Type B pancreatic cell (in vitro differentiated cells): ENCODE results near the gene PARD3B. TPM values are rescaled to one million over a fixed set of nuclear protein-coding genes. Genes with fewer than 3 reads are reported as not detected.

Source experiments
- DNase-seq: peaks from one replicate; pipeline ENCODE4 v3.0.0; 2021; ENCODE audit warnings: mixed read lengths; ENCODE audit not compliant: unreplicated experiment; ENCODE audit errors: extremely low spot score
- H3K27ac Mint-ChIP-seq: 2 replicates; pipeline ENCODE4 v1.8.0; 2021; ENCODE audit warnings: mild to moderate bottlenecking, mixed read lengths
- H3K27me3 Mint-ChIP-seq: 2 replicates; pipeline ENCODE4 v1.8.0; 2021; ENCODE audit warnings: mixed read lengths
- H3K36me3 Mint-ChIP-seq: 2 replicates; pipeline ENCODE4 v1.8.0; 2021; ENCODE audit warnings: mixed read lengths
- H3K4me1 Mint-ChIP-seq: one replicate; pipeline ENCODE4 v1.8.0; 2021; ENCODE audit warnings: mixed read lengths; ENCODE audit not compliant: unreplicated experiment
- H3K4me3 Mint-ChIP-seq: 2 replicates; pipeline ENCODE4 v1.8.0; 2021; ENCODE audit warnings: mild to moderate bottlenecking, mixed read lengths
- H3K9me3 Mint-ChIP-seq: 2 replicates; pipeline ENCODE4 v1.8.0; 2021; ENCODE audit warnings: mixed read lengths
- total RNA-seq: library from RNA; stranded (reverse); gene quantifications from 2 replicates; pipeline ENCODE4 v1.2.1, GENCODE V29; 2021; ENCODE audit warnings: low replicate concordance
- TF ChIP-seq, protein P1 (sequence below): fragments of 200-600 bp; sonication (generic); conservative IDR thresholded peaks from 2 replicates; pipeline ENCODE4 v1.5.0; 2021; ENCODE audit warnings: antibody characterized with exemption, mild to moderate bottlenecking

Gene PARD3B
- total RNA-seq, 1 donor from 2014 or later: 15.9 TPM

DNA sequence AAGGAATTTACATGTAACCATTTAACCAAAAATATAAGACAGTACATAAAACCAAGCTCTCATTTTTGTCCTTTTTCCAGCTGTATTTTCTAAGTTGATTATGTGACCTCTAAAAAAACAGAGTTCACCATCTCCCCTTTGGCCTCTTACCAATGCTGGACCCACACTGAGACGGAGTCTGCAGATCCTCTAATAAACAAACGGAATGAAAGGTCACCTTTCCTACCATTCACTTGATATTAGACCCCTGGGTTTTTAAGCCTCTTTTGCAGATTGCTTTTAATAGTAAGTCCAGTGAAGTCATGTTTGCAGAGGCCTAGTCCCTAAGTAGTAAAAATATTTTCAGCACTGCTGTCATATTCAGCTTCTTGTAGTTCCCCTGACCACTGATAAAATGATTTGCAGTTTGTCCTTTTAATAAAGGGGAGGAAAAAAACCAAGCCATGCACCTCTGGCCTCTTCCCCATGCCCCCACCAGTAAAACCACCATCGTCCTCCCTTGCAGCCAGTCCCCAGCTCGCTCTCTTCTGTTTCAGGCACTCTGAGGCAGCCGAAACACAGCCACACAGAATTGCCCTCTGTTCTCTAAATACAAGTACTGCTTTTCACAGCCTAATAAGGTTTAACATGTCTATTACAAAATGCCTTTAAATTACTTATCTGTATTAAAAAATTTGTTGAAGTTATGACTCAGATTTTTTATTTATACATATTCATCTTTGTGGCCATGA is 427.5 kb downstream of the PARD3B start:
- peaks cover 33% of the 10 kb centered on the region for H3K4me1 Mint-ChIP-seq
- no peak for DNase-seq
- peaks cover 3% of the 10 kb centered on the region for H3K9me3 Mint-ChIP-seq
- TF ChIP-seq, protein P1, sequence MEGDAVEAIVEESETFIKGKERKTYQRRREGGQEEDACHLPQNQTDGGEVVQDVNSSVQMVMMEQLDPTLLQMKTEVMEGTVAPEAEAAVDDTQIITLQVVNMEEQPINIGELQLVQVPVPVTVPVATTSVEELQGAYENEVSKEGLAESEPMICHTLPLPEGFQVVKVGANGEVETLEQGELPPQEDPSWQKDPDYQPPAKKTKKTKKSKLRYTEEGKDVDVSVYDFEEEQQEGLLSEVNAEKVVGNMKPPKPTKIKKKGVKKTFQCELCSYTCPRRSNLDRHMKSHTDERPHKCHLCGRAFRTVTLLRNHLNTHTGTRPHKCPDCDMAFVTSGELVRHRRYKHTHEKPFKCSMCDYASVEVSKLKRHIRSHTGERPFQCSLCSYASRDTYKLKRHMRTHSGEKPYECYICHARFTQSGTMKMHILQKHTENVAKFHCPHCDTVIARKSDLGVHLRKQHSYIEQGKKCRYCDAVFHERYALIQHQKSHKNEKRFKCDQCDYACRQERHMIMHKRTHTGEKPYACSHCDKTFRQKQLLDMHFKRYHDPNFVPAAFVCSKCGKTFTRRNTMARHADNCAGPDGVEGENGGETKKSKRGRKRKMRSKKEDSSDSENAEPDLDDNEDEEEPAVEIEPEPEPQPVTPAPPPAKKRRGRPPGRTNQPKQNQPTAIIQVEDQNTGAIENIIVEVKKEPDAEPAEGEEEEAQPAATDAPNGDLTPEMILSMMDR: no peak
- peak overlapping the region; percentile 48 for H3K4me3 Mint-ChIP-seq
- peak overlapping the region; percentile 57 for H3K27ac Mint-ChIP-seq
- peaks cover 4% of the 10 kb centered on the region for H3K36me3 Mint-ChIP-seq
- H3K27me3 Mint-ChIP-seq: no peaks in the 10 kb centered on the region

DNA sequence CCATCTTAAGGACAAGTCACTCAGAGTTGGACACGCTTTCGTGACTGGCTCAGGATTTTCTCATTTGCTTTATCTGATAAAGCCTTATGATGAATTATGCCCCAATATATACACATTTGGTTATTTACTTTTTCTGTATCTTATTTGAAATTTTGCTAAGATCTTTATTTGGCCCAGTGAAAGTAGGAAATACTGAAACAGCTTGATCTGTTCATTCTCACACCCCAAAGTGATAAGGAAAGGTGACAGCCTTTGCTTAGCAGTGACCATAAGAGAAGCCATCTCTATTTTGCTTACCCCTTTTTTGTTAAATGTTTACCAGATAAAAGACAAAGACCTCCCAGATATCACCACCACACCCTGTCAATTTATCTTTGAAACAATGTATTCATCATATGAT is 428.3 kb downstream of the PARD3B start:
- peaks cover 3% of the 10 kb centered on the region for H3K9me3 Mint-ChIP-seq
- TF ChIP-seq, protein P1: no peak
- no peaks in the 10 kb centered on the region for H3K27me3 Mint-ChIP-seq
- H3K4me1 Mint-ChIP-seq: peaks cover 33% of the 10 kb centered on the region
- H3K36me3 Mint-ChIP-seq: no peaks in the 10 kb centered on the region
- peak overlapping the region; percentile 6 for H3K4me3 Mint-ChIP-seq
- no peak overlapping the region for H3K27ac Mint-ChIP-seq
- DNase-seq: no peak

DNA sequence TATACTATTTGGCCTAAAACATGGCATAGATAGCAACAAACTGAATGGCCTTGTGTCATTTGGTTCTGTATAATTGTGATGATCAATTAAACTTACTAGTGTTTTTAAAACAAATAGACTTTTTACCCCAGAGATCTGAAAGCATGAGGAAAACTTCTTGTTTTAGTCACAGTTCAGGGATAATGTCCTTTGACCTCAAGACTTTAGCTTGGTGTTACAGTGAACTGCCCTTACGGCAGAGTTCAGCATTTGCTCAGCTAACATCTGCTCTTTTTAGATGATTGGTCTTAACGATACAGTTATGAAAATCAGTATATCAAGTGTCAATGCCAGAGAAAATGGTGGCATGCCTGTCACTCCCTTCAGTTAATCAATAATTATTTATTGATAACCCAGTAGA is 429.2 kb downstream of the PARD3B start:
- no peak for DNase-seq
- H3K27ac Mint-ChIP-seq: no peak overlapping the region
- peaks cover 3% of the 10 kb centered on the region for H3K9me3 Mint-ChIP-seq
- no peak overlapping the region for H3K4me3 Mint-ChIP-seq
- H3K4me1 Mint-ChIP-seq: peaks cover 33% of the 10 kb centered on the region
- H3K27me3 Mint-ChIP-seq: no peaks in the 10 kb centered on the region
- H3K36me3 Mint-ChIP-seq: no peaks in the 10 kb centered on the region
- TF ChIP-seq, protein P1: no peak

DNA sequence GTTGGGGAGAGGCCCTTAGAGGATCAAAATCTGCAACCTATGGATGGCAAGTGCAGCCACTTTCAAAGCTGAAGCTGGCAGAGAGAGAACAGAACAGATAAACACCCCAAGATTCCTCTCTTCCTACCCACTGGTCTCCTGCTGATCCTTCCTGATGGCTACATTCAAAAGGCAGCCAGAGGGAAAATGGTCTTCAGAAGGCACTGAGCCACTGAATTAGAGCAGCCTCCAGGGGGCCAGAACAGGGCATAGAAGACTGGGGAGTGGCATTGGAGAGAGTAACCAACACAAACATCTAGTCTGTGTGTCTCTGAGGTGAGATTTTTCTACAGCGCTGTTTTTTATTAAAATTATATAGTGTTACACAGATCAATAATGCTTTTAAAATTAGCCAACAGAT is 432.6 kb downstream of the PARD3B start:
- DNase-seq: no peak
- Mint-ChIP-seq H3K9me3 (peaks cover 4% of the 10 kb centered on the region), H3K4me3 (no peak overlapping the region), H3K27ac (no peak overlapping the region), H3K27me3 (no peaks in the 10 kb centered on the region), H3K4me1 (peaks cover 16% of the 10 kb centered on the region), H3K36me3 (peaks cover 3% of the 10 kb centered on the region)
- TF ChIP-seq, protein P1: peak; percentile 40

DNA sequence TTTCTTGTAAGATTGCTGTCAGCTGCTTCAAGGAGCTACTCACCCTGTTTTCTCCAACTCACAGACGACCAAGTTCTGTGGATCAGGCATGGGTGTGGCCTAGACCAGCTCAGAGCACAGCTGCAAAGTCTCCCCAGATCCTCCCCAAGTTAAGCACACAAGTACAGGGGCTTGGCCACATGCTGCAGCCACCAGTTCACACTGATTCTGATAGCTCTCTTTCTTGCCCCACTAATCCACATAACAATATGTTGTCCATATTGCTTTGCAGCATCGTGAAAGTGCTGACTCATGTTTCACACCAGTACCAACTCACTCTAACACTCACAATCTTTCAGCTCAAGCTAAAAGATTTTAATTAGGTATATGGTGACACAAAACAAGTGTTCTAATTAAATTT is 437.0 kb downstream of the PARD3B start:
- Mint-ChIP-seq H3K4me3 (no peak overlapping the region), H3K27me3 (no peaks in the 10 kb centered on the region), H3K36me3 (peaks cover 10% of the 10 kb centered on the region), H3K27ac (no peak overlapping the region), H3K4me1 (peaks cover 14% of the 10 kb centered on the region), H3K9me3 (peaks cover 11% of the 10 kb centered on the region)
- TF ChIP-seq, protein P1: no peak
- DNase-seq: no peak
